H9 (cell line): ENCODE data around the gene FAAP100. TPM values are rescaled to one million over a fixed set of nuclear protein-coding genes. Genes with fewer than 3 reads are reported as not detected.

ENCODE experiments used
- DNase-seq: peaks from one replicate; pipeline ENCODE4 v3.0.0-alpha.2; 2017
- H2AFZ ChIP-seq: one replicate; pipeline ENCODE4 v1.6.1; 2013; ENCODE audit warnings: mild to moderate bottlenecking, low read length, control low read depth, moderate library complexity
- H2AK5ac ChIP-seq: 2 replicates; pipeline ENCODE4 v1.6.1; 2013; ENCODE audit warnings: low read length, control low read depth, mixed read lengths; ENCODE audit not compliant: insufficient read length
- H2BK120ac ChIP-seq: one replicate; pipeline ENCODE4 v1.6.1; 2013; ENCODE audit warnings: low read depth, mild to moderate bottlenecking, low read length, control low read depth, inconsistent platforms; ENCODE audit not compliant: poor library complexity, severe bottlenecking
- H2BK12ac ChIP-seq: 2 replicates; pipeline ENCODE4 v1.6.1; 2013; ENCODE audit warnings: low read length, control low read depth, mixed read lengths, low read depth; ENCODE audit not compliant: insufficient read length
- H2BK15ac ChIP-seq: 2 replicates; pipeline ENCODE4 v1.6.1; 2013; ENCODE audit warnings: low read depth, low read length, control low read depth
- H2BK20ac ChIP-seq: one replicate; pipeline ENCODE4 v1.6.1; 2013; ENCODE audit warnings: low read depth, mild to moderate bottlenecking, low read length, control low read depth, inconsistent platforms; ENCODE audit not compliant: poor library complexity, severe bottlenecking
- H2BK5ac ChIP-seq: 2 replicates; pipeline ENCODE4 v1.6.1; 2013; ENCODE audit warnings: low read length, control low read depth, mixed read lengths; ENCODE audit not compliant: insufficient read length
- H3K14ac ChIP-seq: 2 replicates; pipeline ENCODE4 v1.6.1; 2013; ENCODE audit warnings: low read length, control low read depth; ENCODE audit not compliant: insufficient read depth
- H3K18ac ChIP-seq: 2 replicates; pipeline ENCODE4 v1.6.1; 2013; ENCODE audit warnings: low read depth, mild to moderate bottlenecking, mixed read lengths, low read length, control low read depth; ENCODE audit not compliant: insufficient read length
- H3K23ac ChIP-seq: 2 replicates; pipeline ENCODE4 v1.6.1; 2013; ENCODE audit warnings: low read length, control low read depth, mixed read lengths, low read depth; ENCODE audit not compliant: insufficient read length
- H3K23me2 ChIP-seq: 2 replicates; pipeline ENCODE4 v1.6.1; 2013; ENCODE audit warnings: low read depth, mild to moderate bottlenecking, mixed read lengths, low read length, control low read depth; ENCODE audit not compliant: insufficient read length, poor library complexity, severe bottlenecking
- H3K27ac ChIP-seq: 2 replicates; pipeline ENCODE4 v1.5.1; 2013; ENCODE audit warnings: low read length, control low read depth, mixed read lengths, low read depth; ENCODE audit not compliant: insufficient read length
- H3K27me3 ChIP-seq: 2 replicates; pipeline ENCODE4 v1.6.1; 2013; ENCODE audit warnings: low read length, control low read depth, inconsistent platforms; ENCODE audit not compliant: insufficient read depth
- H3K4ac ChIP-seq: 2 replicates; pipeline ENCODE4 v1.6.1; 2013; ENCODE audit warnings: low read depth, mild to moderate bottlenecking, control low read depth, inconsistent platforms, low read length, moderate library complexity
- H3K4me1 ChIP-seq: 2 replicates; pipeline ENCODE4 v1.6.1; 2013; ENCODE audit warnings: low read length, control low read depth, inconsistent platforms; ENCODE audit not compliant: insufficient read depth
- H3K4me2 ChIP-seq: 2 replicates; pipeline ENCODE4 v1.6.1; 2013; ENCODE audit warnings: low read length, control low read depth, mixed read lengths; ENCODE audit not compliant: insufficient read length, insufficient read depth
- H3K56ac ChIP-seq: 2 replicates; pipeline ENCODE4 v1.6.1; 2013; ENCODE audit warnings: low read depth, mild to moderate bottlenecking, mixed read lengths, low read length, control low read depth; ENCODE audit not compliant: insufficient read length
- H3K79me1 ChIP-seq: 2 replicates; pipeline ENCODE4 v1.6.1; 2013; ENCODE audit warnings: low read depth, mild to moderate bottlenecking, moderate library complexity, low read length, control low read depth, inconsistent platforms; ENCODE audit not compliant: insufficient read depth, poor library complexity, severe bottlenecking
- H3K79me2 ChIP-seq: 2 replicates; pipeline ENCODE4 v1.6.1; 2013; ENCODE audit warnings: low read length, control low read depth, inconsistent platforms; ENCODE audit not compliant: insufficient read depth
- H3K9ac ChIP-seq: 2 replicates; pipeline ENCODE4 v1.6.1; 2013; ENCODE audit warnings: low read length, control low read depth, mixed read lengths; ENCODE audit not compliant: insufficient read length; ENCODE audit errors: extremely low read depth
- H3K9me3 ChIP-seq: one replicate; pipeline ENCODE4 v1.6.1; 2013; ENCODE audit warnings: low read depth, low read length, inconsistent platforms; ENCODE audit not compliant: control insufficient read depth
- H3T11ph ChIP-seq: one replicate; pipeline ENCODE4 v1.6.1; 2013; ENCODE audit warnings: mild to moderate bottlenecking, low read length, control low read depth, inconsistent platforms
- H4K20me1 ChIP-seq: one replicate; pipeline ENCODE4 v1.6.1; 2013; ENCODE audit not compliant: control insufficient read depth, insufficient read length, insufficient read depth
- H4K5ac ChIP-seq: 2 replicates; pipeline ENCODE4 v1.6.1; 2013; ENCODE audit warnings: low read depth, mild to moderate bottlenecking, mixed read lengths, low read length, control low read depth; ENCODE audit not compliant: insufficient read length
- H4K8ac ChIP-seq: replicated peaks from 2 replicates; pipeline ENCODE4 v1.6.1; 2013; ENCODE audit warnings: low read length, control low read depth, mixed read lengths, low read depth; ENCODE audit not compliant: insufficient read length
- H4K91ac ChIP-seq: 2 replicates; pipeline ENCODE4 v1.6.1; 2013; ENCODE audit warnings: low read depth, mild to moderate bottlenecking, moderate library complexity, mixed read lengths, low read length, control low read depth; ENCODE audit not compliant: insufficient read length
- H3K27ac Mint-ChIP-seq, 3 experiments: 2 replicates in 2 of 3; 3 replicates in 1 of 3; pipeline ENCODE4 v1.8.0; 2020 to 2021; ENCODE audit warnings: mixed read lengths in 3 of 3, mild to moderate bottlenecking in 1 of 3, moderate library complexity in 1 of 3
- H3K27me3 Mint-ChIP-seq: 2 replicates; pipeline ENCODE4 v1.8.0; 2021; ENCODE audit warnings: low read depth, mild to moderate bottlenecking, moderate library complexity, mixed read lengths
- H3K36me3 Mint-ChIP-seq, 3 experiments: 2 replicates in 2 of 3; 3 replicates in 1 of 3; pipeline ENCODE4 v1.8.0; 2020 to 2021; ENCODE audit warnings: low read depth in 3 of 3, mixed read lengths in 3 of 3; ENCODE audit not compliant: insufficient read depth in 1 of 3
- H3K4me1 Mint-ChIP-seq, 2 experiments: 2 replicates each; pipeline ENCODE4 v1.8.0; 2020; ENCODE audit warnings: mixed read lengths in 2 of 2
- H3K4me3 Mint-ChIP-seq, 2 experiments: 2 replicates in 1 of 2; 3 replicates in 1 of 2; pipeline ENCODE4 v1.8.0; 2020 to 2021; ENCODE audit warnings: mild to moderate bottlenecking in 2 of 2, mixed read lengths in 2 of 2, moderate library complexity in 1 of 2
- H3K9me3 Mint-ChIP-seq, 2 experiments: 2 replicates in 1 of 2; 3 replicates in 1 of 2; pipeline ENCODE4 v1.8.0; 2020; ENCODE audit warnings: mild to moderate bottlenecking in 2 of 2, mixed read lengths in 2 of 2, moderate library complexity in 1 of 2
- CTCF ChIP-seq: fragments of 200-600 bp; sonication (generic); conservative IDR thresholded peaks from 3 replicates; pipeline ENCODE4 v1.8.0; 2021; ENCODE audit warnings: antibody characterized with exemption, mild to moderate bottlenecking
- WGBS: extraction: QIAGEN DNeasy Blood & Tissue Kit; methylation state at CpG from one replicate; pipeline ENCODE4 v1.1.7; 2013; ENCODE audit warnings: missing lambda C conversion rate, low lambda C conversion rate, mixed read lengths; ENCODE audit not compliant: insufficient read length; ENCODE audit errors: extremely low coverage; 5-methylcytosine and 5-hydroxymethylcytosine counted together
- total RNA-seq: library from RNA; stranded (reverse); gene quantifications from 2 replicates; pipeline ENCODE4 v1.2.1, GENCODE V29; 2021

The FAAP100 gene
- total RNA-seq, 1 experiment from 2014 or later: 54.0 TPM

DNA sequence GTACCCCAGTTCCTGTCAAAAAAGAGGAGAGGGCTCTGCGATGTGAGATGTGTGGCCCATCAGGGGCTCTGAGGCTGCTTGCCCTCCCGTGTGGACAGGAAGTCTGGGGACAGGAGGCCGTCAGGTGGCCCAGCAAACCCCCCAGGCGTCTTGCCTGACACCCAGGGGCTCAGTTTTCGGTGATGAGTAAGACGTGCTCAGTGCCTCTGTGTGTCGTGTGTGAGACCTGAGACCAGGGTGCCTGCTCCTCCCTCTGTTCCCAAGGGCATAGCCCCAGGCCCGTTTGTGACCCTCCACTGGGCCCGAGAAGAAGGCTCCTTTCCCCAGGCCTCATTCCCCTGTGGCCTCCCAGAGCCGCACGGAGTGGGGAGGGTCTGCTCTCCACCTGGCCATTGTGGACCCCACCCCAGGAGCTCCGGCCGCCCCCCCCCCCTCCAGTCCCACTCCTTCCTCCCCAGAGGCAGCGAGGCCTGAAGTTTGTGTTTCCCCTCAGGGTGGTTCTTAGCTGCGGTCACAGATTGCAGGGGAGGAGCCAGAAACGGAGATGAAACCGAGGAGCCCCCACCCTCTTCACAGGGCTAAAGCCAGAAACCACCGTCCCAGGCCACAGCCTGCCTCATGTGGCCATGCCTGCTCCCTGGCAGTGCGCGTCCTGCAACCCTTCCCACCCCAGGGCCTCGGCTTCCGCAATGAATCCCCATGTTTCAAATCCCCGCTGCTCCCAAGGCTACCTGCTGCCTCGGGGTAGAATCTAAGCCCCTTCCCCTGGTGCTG is 34.6 kb downstream of the FAAP100 start:
- no peaks in the 10 kb centered on the region; the same call in 1 of the 2 replicates for H3K27me3 ChIP-seq

More for the DNA sequence above, 34.6 kb downstream of the FAAP100 start:
- Histone ChIP-seq H3K23ac (no peak overlapping the region), H2BK5ac (no peak overlapping the region), H2BK120ac (no peak overlapping the region), H3K9me3 (no peaks in the 10 kb centered on the region), H2AFZ (no peak overlapping the region), H3K14ac (no peak overlapping the region), H2BK20ac (no peak overlapping the region), H2BK15ac (no peak overlapping the region), H4K91ac (no peak overlapping the region), H3K4ac (no peak overlapping the region), H3K56ac (no peak overlapping the region), H3K79me2 (peaks cover 7% of the 10 kb centered on the region; the same call in 1 of the 2 replicates), H4K20me1 (no peaks in the 10 kb centered on the region), H3K79me1 (peaks cover 2% of the 10 kb centered on the region), H3K4me2 (no peak overlapping the region), H3K4me1 (peaks cover 4% of the 10 kb centered on the region; the same call in 1 of the 2 replicates), H2AK5ac (no peak overlapping the region), H4K5ac (no peak overlapping the region), H3K9ac (no peak overlapping the region), H3K23me2 (peaks cover 30% of the 10 kb centered on the region), H3K27ac (no peak overlapping the region), H2BK12ac (no peak overlapping the region), H3K18ac (no peak overlapping the region), H3T11ph (no peak overlapping the region), H4K8ac (no peak overlapping the region)
- no peaks in the 10 kb centered on the region for H3K9me3 Mint-ChIP-seq
- no peak overlapping the region for H3K27ac Mint-ChIP-seq
- TF ChIP-seq CTCF: no peak
- H3K36me3 Mint-ChIP-seq: peaks cover 0 to 5% (median 0%) of the 10 kb centered on the region in 3 experiments; a peak in 1 of 7 replicates
- peak; percentile 70 for DNase-seq
- no CpG with 5 or more reads among the region's 24 CpGs for WGBS
- H3K27me3 Mint-ChIP-seq: peaks cover 34% of the 10 kb centered on the region
- peaks cover 21 to 25% of the 10 kb centered on the region in 2 experiments for H3K4me1 Mint-ChIP-seq
- H3K4me3 Mint-ChIP-seq: peak overlapping the region; percentile 49 to 67; a peak in 3 of 5 replicates
